ES-I3 (cell line): ENCODE data around the gene ERICH4.

Experiments
- H3K36me3 ChIP-seq: 2 replicates; pipeline ENCODE4 v1.6.1; 2013; ENCODE audit warnings: mild to moderate bottlenecking, low read length, control low read depth, moderate library complexity; ENCODE audit not compliant: insufficient read depth
- H3K4me1 ChIP-seq: 2 replicates; pipeline ENCODE4 v1.6.1; 2013; ENCODE audit warnings: mild to moderate bottlenecking, control low read depth, low read length; ENCODE audit not compliant: insufficient read depth
- H3K9ac ChIP-seq: 2 replicates; pipeline ENCODE4 v1.6.1; 2013; ENCODE audit warnings: low read depth, mild to moderate bottlenecking, low read length, moderate library complexity
- H3K9me3 ChIP-seq: 2 replicates; pipeline ENCODE4 v1.6.1; 2013; ENCODE audit warnings: mild to moderate bottlenecking, low read length, moderate library complexity; ENCODE audit not compliant: control insufficient read depth, insufficient read depth

ERICH4 gene

GRCh38 chr19:41422955-41423354 lies 20.0 kb upstream of the ERICH4 start:
- Histone ChIP-seq H3K36me3 (peaks cover 4% of the 10 kb centered on the region), H3K4me1 (peaks cover 3% of the 10 kb centered on the region; the same call in 1 of the 2 replicates)

GRCh38 chr19:41424335-41425173 lies 18.4 kb upstream of the ERICH4 start:
- H3K36me3 ChIP-seq: peaks cover 4% of the 10 kb centered on the region
- no peaks in the 10 kb centered on the region for H3K9me3 ChIP-seq
- peaks cover 3% of the 10 kb centered on the region; the same call in 1 of the 2 replicates for H3K4me1 ChIP-seq
- H3K9ac ChIP-seq: no peak overlapping the region

More at GRCh38 chr19:41422955-41423354, 20.0 kb upstream of the ERICH4 start:
- Histone ChIP-seq H3K9ac (no peak overlapping the region), H3K9me3 (no peaks in the 10 kb centered on the region)

- peaks cover 3% of the 10 kb centered on the region; the same call in 1 of the 2 replicates for H3K4me1 ChIP-seq
- H3K36me3 ChIP-seq: peaks cover under 1% of the 10 kb centered on the region
- no peak overlapping the region for H3K9ac ChIP-seq
- H3K9me3 ChIP-seq: no peaks in the 10 kb centered on the region
These were observed 17.5 kb upstream of the ERICH4 start for GRCh38 chr19:41425174-41426115.

- no peak overlapping the region; the same call in 1 of the 2 replicates for H3K9ac ChIP-seq
These were observed 16.7 kb upstream of the ERICH4 start for GRCh38 chr19:41426116-41426841.

GRCh38 chr19:41426952-41427646 lies 15.9 kb upstream of the ERICH4 start, which contains the start of gene B3GNT8:
Gene B3GNT8, minus strand, starts transcription at chr19:41427374. Its CDS starts 596 bp downstream, at chr19:41426778.
- Histone ChIP-seq H3K9me3 (no peaks in the 10 kb centered on the region), H3K4me1 (peaks cover 3% of the 10 kb centered on the region; the same call in 1 of the 2 replicates), H3K36me3 (peaks cover 4% of the 10 kb centered on the region; the same call in 1 of the 2 replicates), H3K9ac (peak within 1 kb of the TSS; percentile 64)

More at GRCh38 chr19:41426116-41426841, 16.7 kb upstream of the ERICH4 start:
- Histone ChIP-seq H3K4me1 (peaks cover 3% of the 10 kb centered on the region; the same call in 1 of the 2 replicates), H3K36me3 (peaks cover 1% of the 10 kb centered on the region; the same call in 1 of the 2 replicates), H3K9me3 (no peaks in the 10 kb centered on the region)

GRCh38 chr19:41427647-41428480 lies 15.1 kb upstream of the ERICH4 start:
- no peaks in the 10 kb centered on the region for H3K9me3 ChIP-seq
- H3K4me1 ChIP-seq: peaks cover 3% of the 10 kb centered on the region; the same call in 1 of the 2 replicates
- peak overlapping the region; percentile 64 for H3K9ac ChIP-seq
- H3K36me3 ChIP-seq: peaks cover 6% of the 10 kb centered on the region; the same call in 1 of the 2 replicates

- H3K36me3 ChIP-seq: peaks cover 6% of the 10 kb centered on the region; the same call in 1 of the 2 replicates
- peaks cover 3% of the 10 kb centered on the region; the same call in 1 of the 2 replicates for H3K4me1 ChIP-seq
- peak overlapping the region; percentile 64; the same call in 1 of the 2 replicates for H3K9ac ChIP-seq
- no peaks in the 10 kb centered on the region for H3K9me3 ChIP-seq
These were observed 14.5 kb upstream of the ERICH4 start for GRCh38 chr19:41428481-41428859.

- H3K9me3 ChIP-seq: no peaks in the 10 kb centered on the region
- no peak overlapping the region for H3K9ac ChIP-seq
- H3K36me3 ChIP-seq: peaks cover 6% of the 10 kb centered on the region; the same call in 1 of the 2 replicates
- H3K4me1 ChIP-seq: peaks cover 3% of the 10 kb centered on the region; the same call in 1 of the 2 replicates
These were observed 12.0 kb upstream of the ERICH4 start for GRCh38 chr19:41430922-41431321.

- Histone ChIP-seq H3K9me3 (no peaks in the 10 kb centered on the region), H3K9ac (no peak overlapping the region), H3K36me3 (peaks cover 6% of the 10 kb centered on the region; the same call in 1 of the 2 replicates), H3K4me1 (peaks cover 3% of the 10 kb centered on the region; the same call in 1 of the 2 replicates)
These were observed 11.2 kb upstream of the ERICH4 start for GRCh38 chr19:41431426-41432386.

GRCh38 chr19:41433171-41433570 lies 9.8 kb upstream of the ERICH4 start:
- Histone ChIP-seq H3K9ac (no peak overlapping the region), H3K9me3 (no peaks in the 10 kb centered on the region), H3K4me1 (no peaks in the 10 kb centered on the region), H3K36me3 (peaks cover 10% of the 10 kb centered on the region; the same call in 1 of the 2 replicates)

- Histone ChIP-seq H3K36me3 (peaks cover 10% of the 10 kb centered on the region; the same call in 1 of the 2 replicates), H3K4me1 (no peaks in the 10 kb centered on the region), H3K9ac (no peak overlapping the region), H3K9me3 (no peaks in the 10 kb centered on the region)
These were observed 8.5 kb upstream of the ERICH4 start for GRCh38 chr19:41434450-41434849.
